ENCODE results near the gene SORCS2.

GRCh38 chr4:7739918-7740865 is 547.9 kb downstream of the SORCS2 start:
- TF ChIP-seq, protein P1, sequence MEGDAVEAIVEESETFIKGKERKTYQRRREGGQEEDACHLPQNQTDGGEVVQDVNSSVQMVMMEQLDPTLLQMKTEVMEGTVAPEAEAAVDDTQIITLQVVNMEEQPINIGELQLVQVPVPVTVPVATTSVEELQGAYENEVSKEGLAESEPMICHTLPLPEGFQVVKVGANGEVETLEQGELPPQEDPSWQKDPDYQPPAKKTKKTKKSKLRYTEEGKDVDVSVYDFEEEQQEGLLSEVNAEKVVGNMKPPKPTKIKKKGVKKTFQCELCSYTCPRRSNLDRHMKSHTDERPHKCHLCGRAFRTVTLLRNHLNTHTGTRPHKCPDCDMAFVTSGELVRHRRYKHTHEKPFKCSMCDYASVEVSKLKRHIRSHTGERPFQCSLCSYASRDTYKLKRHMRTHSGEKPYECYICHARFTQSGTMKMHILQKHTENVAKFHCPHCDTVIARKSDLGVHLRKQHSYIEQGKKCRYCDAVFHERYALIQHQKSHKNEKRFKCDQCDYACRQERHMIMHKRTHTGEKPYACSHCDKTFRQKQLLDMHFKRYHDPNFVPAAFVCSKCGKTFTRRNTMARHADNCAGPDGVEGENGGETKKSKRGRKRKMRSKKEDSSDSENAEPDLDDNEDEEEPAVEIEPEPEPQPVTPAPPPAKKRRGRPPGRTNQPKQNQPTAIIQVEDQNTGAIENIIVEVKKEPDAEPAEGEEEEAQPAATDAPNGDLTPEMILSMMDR (conservative IDR thresholded peaks at IDR 0.05; ENCODE audit: low read depth, low read length): no peak
- TF ChIP-seq EZH2 (IDR thresholded peaks at IDR 0.05; ENCODE audit: low read length, unreplicated experiment): no peak

Measured in PC-3 (cell line).